ENCODE data around the gene TMPRSS7.

DNA sequence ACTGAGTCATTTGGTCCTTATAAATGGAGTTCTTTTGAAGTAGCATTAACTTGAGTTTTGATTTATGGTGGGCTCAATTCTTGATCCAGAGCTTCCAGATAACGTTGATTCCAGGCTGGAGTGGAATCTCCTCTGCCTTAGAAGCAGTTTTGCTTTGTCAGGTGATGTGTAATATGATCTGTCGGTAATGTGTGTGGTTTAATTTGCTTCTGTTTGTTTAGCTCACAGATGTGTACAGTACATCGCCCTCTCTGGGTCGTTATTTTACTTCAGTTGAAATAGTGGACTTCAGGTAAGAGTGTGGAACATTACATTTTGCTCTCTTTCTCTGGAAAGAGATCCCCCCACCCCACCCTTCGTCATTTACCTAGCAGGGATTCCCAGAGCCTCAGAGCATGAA lies 74.8 kb downstream of the TMPRSS7 start:
- TF ChIP-seq, protein P1, sequence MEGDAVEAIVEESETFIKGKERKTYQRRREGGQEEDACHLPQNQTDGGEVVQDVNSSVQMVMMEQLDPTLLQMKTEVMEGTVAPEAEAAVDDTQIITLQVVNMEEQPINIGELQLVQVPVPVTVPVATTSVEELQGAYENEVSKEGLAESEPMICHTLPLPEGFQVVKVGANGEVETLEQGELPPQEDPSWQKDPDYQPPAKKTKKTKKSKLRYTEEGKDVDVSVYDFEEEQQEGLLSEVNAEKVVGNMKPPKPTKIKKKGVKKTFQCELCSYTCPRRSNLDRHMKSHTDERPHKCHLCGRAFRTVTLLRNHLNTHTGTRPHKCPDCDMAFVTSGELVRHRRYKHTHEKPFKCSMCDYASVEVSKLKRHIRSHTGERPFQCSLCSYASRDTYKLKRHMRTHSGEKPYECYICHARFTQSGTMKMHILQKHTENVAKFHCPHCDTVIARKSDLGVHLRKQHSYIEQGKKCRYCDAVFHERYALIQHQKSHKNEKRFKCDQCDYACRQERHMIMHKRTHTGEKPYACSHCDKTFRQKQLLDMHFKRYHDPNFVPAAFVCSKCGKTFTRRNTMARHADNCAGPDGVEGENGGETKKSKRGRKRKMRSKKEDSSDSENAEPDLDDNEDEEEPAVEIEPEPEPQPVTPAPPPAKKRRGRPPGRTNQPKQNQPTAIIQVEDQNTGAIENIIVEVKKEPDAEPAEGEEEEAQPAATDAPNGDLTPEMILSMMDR (IDR thresholded peaks at IDR 0.05): no peak
- TF ChIP-seq POLR2A (IDR thresholded peaks at IDR 0.05): no peak
